Measurements from ENCODE around the gene URB2. TPM values are rescaled to one million over a fixed set of nuclear protein-coding genes. Genes with fewer than 3 reads are reported as not detected.

URB2 gene
- total and polyA plus RNA-seq, 10 of the 15 experiments (the other 5 are each of a cell fraction or from before 2014, with no cell fraction given), result 2.7 to 24.0 (median 16.9) TPM

DNA sequence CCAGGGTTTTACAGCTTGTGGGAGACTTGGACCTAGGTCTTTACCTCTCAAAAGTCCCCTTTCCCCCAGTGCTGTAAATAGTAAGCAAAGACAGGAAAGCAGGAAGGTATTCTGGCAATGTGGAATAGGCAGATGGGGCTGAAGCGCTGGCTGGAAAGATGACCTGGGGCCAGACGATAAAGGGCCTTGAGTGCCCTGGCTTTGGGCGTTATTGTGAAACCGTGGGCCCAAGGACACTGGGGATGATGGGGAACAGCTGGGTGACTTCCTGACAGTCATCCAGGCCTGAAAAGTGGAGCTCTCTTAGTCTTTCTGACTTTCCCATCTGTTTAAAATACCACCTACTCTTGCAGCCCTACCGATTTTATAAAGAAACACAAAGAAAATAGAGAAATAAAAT is 16.3 kb downstream of the URB2 start (continued):
- TF ChIP-seq, protein P1, sequence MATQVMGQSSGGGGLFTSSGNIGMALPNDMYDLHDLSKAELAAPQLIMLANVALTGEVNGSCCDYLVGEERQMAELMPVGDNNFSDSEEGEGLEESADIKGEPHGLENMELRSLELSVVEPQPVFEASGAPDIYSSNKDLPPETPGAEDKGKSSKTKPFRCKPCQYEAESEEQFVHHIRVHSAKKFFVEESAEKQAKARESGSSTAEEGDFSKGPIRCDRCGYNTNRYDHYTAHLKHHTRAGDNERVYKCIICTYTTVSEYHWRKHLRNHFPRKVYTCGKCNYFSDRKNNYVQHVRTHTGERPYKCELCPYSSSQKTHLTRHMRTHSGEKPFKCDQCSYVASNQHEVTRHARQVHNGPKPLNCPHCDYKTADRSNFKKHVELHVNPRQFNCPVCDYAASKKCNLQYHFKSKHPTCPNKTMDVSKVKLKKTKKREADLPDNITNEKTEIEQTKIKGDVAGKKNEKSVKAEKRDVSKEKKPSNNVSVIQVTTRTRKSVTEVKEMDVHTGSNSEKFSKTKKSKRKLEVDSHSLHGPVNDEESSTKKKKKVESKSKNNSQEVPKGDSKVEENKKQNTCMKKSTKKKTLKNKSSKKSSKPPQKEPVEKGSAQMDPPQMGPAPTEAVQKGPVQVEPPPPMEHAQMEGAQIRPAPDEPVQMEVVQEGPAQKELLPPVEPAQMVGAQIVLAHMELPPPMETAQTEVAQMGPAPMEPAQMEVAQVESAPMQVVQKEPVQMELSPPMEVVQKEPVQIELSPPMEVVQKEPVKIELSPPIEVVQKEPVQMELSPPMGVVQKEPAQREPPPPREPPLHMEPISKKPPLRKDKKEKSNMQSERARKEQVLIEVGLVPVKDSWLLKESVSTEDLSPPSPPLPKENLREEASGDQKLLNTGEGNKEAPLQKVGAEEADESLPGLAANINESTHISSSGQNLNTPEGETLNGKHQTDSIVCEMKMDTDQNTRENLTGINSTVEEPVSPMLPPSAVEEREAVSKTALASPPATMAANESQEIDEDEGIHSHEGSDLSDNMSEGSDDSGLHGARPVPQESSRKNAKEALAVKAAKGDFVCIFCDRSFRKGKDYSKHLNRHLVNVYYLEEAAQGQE (IDR thresholded peaks at IDR 0.05; ENCODE audit: low read depth, low read length), result no peak
- TF ChIP-seq SIX5 (IDR thresholded peaks at IDR 0.05; ENCODE audit: low read depth, low read length, severe bottlenecking) (no peak), BMI1 (IDR thresholded peaks at IDR 0.05; ENCODE audit: borderline replicate concordance) (no peak), NRF1 (conservative IDR thresholded peaks at IDR 0.05; ENCODE audit: low read depth, low read length) (no peak), SUPT20H (IDR thresholded peaks at IDR 0.05; ENCODE audit: borderline replicate concordance, control insufficient read depth, low read depth, low read length) (no peak), NR2F1 (conservative IDR thresholded peaks at IDR 0.05) (no peak), MTA3 (IDR thresholded peaks at IDR 0.05; ENCODE audit: borderline replicate concordance, low read length) (no peak), DPF2 (IDR thresholded peaks at IDR 0.05) (no peak)
- TF ChIP-seq, protein P2, sequence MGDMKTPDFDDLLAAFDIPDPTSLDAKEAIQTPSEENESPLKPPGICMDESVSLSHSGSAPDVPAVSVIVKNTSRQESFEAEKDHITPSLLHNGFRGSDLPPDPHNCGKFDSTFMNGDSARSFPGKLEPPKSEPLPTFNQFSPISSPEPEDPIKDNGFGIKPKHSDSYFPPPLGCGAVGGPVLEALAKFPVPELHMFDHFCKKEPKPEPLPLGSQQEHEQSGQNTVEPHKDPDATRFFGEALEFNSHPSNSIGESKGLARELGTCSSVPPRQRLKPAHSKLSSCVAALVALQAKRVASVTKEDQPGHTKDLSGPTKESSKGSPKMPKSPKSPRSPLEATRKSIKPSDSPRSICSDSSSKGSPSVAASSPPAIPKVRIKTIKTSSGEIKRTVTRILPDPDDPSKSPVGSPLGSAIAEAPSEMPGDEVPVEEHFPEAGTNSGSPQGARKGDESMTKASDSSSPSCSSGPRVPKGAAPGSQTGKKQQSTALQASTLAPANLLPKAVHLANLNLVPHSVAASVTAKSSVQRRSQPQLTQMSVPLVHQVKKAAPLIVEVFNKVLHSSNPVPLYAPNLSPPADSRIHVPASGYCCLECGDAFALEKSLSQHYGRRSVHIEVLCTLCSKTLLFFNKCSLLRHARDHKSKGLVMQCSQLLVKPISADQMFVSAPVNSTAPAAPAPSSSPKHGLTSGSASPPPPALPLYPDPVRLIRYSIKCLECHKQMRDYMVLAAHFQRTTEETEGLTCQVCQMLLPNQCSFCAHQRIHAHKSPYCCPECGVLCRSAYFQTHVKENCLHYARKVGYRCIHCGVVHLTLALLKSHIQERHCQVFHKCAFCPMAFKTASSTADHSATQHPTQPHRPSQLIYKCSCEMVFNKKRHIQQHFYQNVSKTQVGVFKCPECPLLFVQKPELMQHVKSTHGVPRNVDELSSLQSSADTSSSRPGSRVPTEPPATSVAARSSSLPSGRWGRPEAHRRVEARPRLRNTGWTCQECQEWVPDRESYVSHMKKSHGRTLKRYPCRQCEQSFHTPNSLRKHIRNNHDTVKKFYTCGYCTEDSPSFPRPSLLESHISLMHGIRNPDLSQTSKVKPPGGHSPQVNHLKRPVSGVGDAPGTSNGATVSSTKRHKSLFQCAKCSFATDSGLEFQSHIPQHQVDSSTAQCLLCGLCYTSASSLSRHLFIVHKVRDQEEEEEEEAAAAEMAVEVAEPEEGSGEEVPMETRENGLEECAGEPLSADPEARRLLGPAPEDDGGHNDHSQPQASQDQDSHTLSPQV (IDR thresholded peaks at IDR 0.05), result no peak

Data from GM12878 (cell line).